Hepatocyte (in vitro differentiated cells): ENCODE data around the gene SOX18. TPM values are rescaled to one million over a fixed set of nuclear protein-coding genes. Genes with fewer than 3 reads are reported as not detected.

Source experiments
- DNase-seq: peaks from one replicate; pipeline ENCODE4 v3.0.0-alpha.2; 2016; ENCODE audit warnings: low spot score
- H2AFZ ChIP-seq: fragments of 200-600 bp; sonication (generic); 2 replicates; pipeline ENCODE4 v1.6.0; 2016; ENCODE audit warnings: antibody characterized with exemption, mild to moderate bottlenecking
- H3K27ac ChIP-seq: fragments of 200-600 bp; sonication (generic); 2 replicates; pipeline ENCODE4 v1.5.1; 2016; ENCODE audit warnings: mild to moderate bottlenecking
- H3K27me3 ChIP-seq: fragments of 200-600 bp; sonication (generic); 2 replicates; pipeline ENCODE4 v1.6.1; 2016
- H3K36me3 ChIP-seq: fragments of 200-600 bp; sonication (generic); replicated peaks from 2 replicates; pipeline ENCODE4 v1.5.1; 2016; ENCODE audit warnings: low read depth; ENCODE audit not compliant: insufficient read depth
- H3K4me1 ChIP-seq: fragments of 200-600 bp; sonication (generic); 2 replicates; pipeline ENCODE4 v1.5.1; 2016; ENCODE audit warnings: mild to moderate bottlenecking, moderate library complexity; ENCODE audit not compliant: insufficient read depth
- H3K4me2 ChIP-seq: fragments of 200-600 bp; sonication (generic); 2 replicates; pipeline ENCODE4 v1.6.0; 2016
- H3K4me3 ChIP-seq: fragments of 200-600 bp; sonication (generic); 2 replicates; pipeline ENCODE4 v1.5.1; 2016; ENCODE audit warnings: mild to moderate bottlenecking
- H3K79me2 ChIP-seq: fragments of 200-600 bp; sonication (generic); 2 replicates; pipeline ENCODE4 v1.6.0; 2017; ENCODE audit warnings: mild to moderate bottlenecking
- H3K9me2 ChIP-seq: fragments of 200-600 bp; sonication (generic); replicated peaks from 2 replicates; pipeline ENCODE4 v1.6.0; 2017; ENCODE audit warnings: mild to moderate bottlenecking; ENCODE audit not compliant: insufficient read depth
- H3K9me3 ChIP-seq: fragments of 200-600 bp; sonication (generic); 2 replicates; pipeline ENCODE4 v1.5.1; 2016; ENCODE audit warnings: low read depth, mild to moderate bottlenecking
- H4K20me1 ChIP-seq: fragments of 200-600 bp; sonication (generic); 2 replicates; pipeline ENCODE4 v1.6.0; 2016; ENCODE audit warnings: mild to moderate bottlenecking; ENCODE audit not compliant: insufficient read depth, poor library complexity, severe bottlenecking
- CTCF ChIP-seq: fragments of 200-600 bp; sonication (generic); IDR thresholded peaks from 2 replicates; pipeline ENCODE4 v1.5.1; 2016; ENCODE audit warnings: antibody characterized with exemption, mild to moderate bottlenecking; ENCODE audit not compliant: poor library complexity
- EZH2 ChIP-seq: fragments of 200-600 bp; sonication (generic); IDR thresholded peaks from 2 replicates; pipeline ENCODE4 v1.6.1; 2016; ENCODE audit warnings: antibody characterized with exemption, mild to moderate bottlenecking, borderline replicate concordance
- EZH2phosphoT487 ChIP-seq: fragments of 200-600 bp; sonication (generic); IDR thresholded peaks from one replicate; pipeline ENCODE4 v1.6.1; 2018; ENCODE audit warnings: antibody characterized with exemption, mild to moderate bottlenecking, low read depth, moderate library complexity; ENCODE audit not compliant: unreplicated experiment, severe bottlenecking
- WGBS: methylation state at CpG from one replicate; pipeline ENCODE4 v1.1.6; 2016; ENCODE audit warnings: low lambda C conversion rate; ENCODE audit errors: missing lambda C conversion rate; 5-methylcytosine and 5-hydroxymethylcytosine counted together
- polyA plus RNA-seq: library from polyadenylated mRNA; unstranded; fragments of >200 nt; fragmentation: Nextera tagmentation; extraction: Ambion mirVana; gene quantifications from 2 replicates; pipeline ENCODE4 v1.2.1, GENCODE V29; 2016
- total RNA-seq: library from RNA; depleted of rRNA; stranded (reverse); fragments of >200 nt; gene quantifications from 2 replicates; pipeline ENCODE4 v1.2.3, GENCODE V29; 2014

The SOX18 gene
- total and polyA plus RNA-seq, 2 experiments from 2014 or later: 2.0 TPM; not detected in 1

GRCh38 chr20:64071341-64072332, 22.2 kb upstream of the SOX18 start:
- Histone ChIP-seq H3K79me2 (no peaks in the 10 kb centered on the region), H3K27ac (no peak overlapping the region), H3K4me3 (no peak overlapping the region), H3K4me1 (no peaks in the 10 kb centered on the region), H3K9me3 (no peaks in the 10 kb centered on the region), H3K4me2 (no peak overlapping the region), H3K36me3 (no peaks in the 10 kb centered on the region), H2AFZ (no peak overlapping the region), H4K20me1 (no peaks in the 10 kb centered on the region), H3K9me2 (no peaks in the 10 kb centered on the region), H3K27me3 (no peaks in the 10 kb centered on the region)
- no peak for TF ChIP-seq CTCF
- no peak for DNase-seq
- 93% methylated on average over 29 of the region's 30 CpGs for WGBS

- Histone ChIP-seq H3K4me2 (no peak overlapping the region), H4K20me1 (no peaks in the 10 kb centered on the region), H3K9me3 (no peaks in the 10 kb centered on the region), H3K27me3 (no peaks in the 10 kb centered on the region), H3K36me3 (no peaks in the 10 kb centered on the region), H2AFZ (no peak overlapping the region), H3K4me1 (no peaks in the 10 kb centered on the region), H3K27ac (no peak overlapping the region), H3K79me2 (no peaks in the 10 kb centered on the region), H3K9me2 (no peaks in the 10 kb centered on the region), H3K4me3 (no peak overlapping the region)
- TF ChIP-seq CTCF: no peak
- TF ChIP-seq EZH2: no peak
- TF ChIP-seq EZH2phosphoT487: no peak
- DNase-seq: no peak
- 98% methylated on average over 31 of the region's 31 CpGs for WGBS
Measured at GRCh38 chr20:64070244-64070993, 21.0 kb upstream of the SOX18 start.

GRCh38 chr20:64069614-64070243, 20.3 kb upstream of the SOX18 start:
- 54% methylated on average over 14 of the region's 14 CpGs for WGBS
- Histone ChIP-seq H3K79me2 (no peaks in the 10 kb centered on the region), H3K9me3 (no peaks in the 10 kb centered on the region), H3K27ac (no peak overlapping the region), H4K20me1 (no peaks in the 10 kb centered on the region), H3K4me3 (no peak overlapping the region), H2AFZ (no peak overlapping the region), H3K4me1 (no peaks in the 10 kb centered on the region), H3K4me2 (no peak overlapping the region), H3K27me3 (no peaks in the 10 kb centered on the region), H3K9me2 (no peaks in the 10 kb centered on the region), H3K36me3 (no peaks in the 10 kb centered on the region)
- DNase-seq: no peak
- TF ChIP-seq CTCF (peak; percentile 68), EZH2 (no peak), EZH2phosphoT487 (no peak)
